ENCODE data around the gene DNAH17. TPM values are rescaled to one million over a fixed set of nuclear protein-coding genes. Genes with fewer than 3 reads are reported as not detected.

DNAH17 gene
- total RNA-seq, 4 donors from 2014 or later: 0.89 to 15.4 (median 3.8) TPM

- no peak for DNase-seq (ENCODE audit: low spot score in 2 of 2)
- H3K4me3 ChIP-seq (ENCODE audit: low read depth, poor library complexity, severe bottlenecking): no peak overlapping the region
- intact Hi-C loops (cut with DNase I; ENCODE audit: low total_unique reads): no loop called here
- WGBS, 2 donors: 90 to 95% methylated on average over 11 of the region's 11 CpGs
- no peak for TF ChIP-seq POLR2A (IDR thresholded peaks at IDR 0.05)
Measured at GRCh38 chr17:78427140-78427539, 150.1 kb downstream of the DNAH17 start.

GRCh38 chr17:78426293-78426879 is 150.8 kb downstream of the DNAH17 start:
- 85 to 91% methylated on average over 15 to 22 of the region's 22 CpGs for WGBS, 2 donors
- TF ChIP-seq POLR2A (IDR thresholded peaks at IDR 0.05) (no peak), CTCF (IDR thresholded peaks at IDR 0.05) (no peak)
- DNase-seq (ENCODE audit: low spot score in 2 of 2): no peak
- intact Hi-C loops (cut with DNase I; ENCODE audit: low total_unique reads): no loop called here
- H3K4me3 ChIP-seq (ENCODE audit: low read depth, poor library complexity, severe bottlenecking): no peak overlapping the region

GRCh38 chr17:78425429-78425828 is 151.8 kb downstream of the DNAH17 start:
- TF ChIP-seq CTCF (IDR thresholded peaks at IDR 0.05) (no peak), POLR2A (IDR thresholded peaks at IDR 0.05) (no peak)
- DNase-seq (ENCODE audit: low spot score in 2 of 2): no peak
- intact Hi-C loops (cut with DNase I; ENCODE audit: low total_unique reads): no loop called here
- no peak overlapping the region for H3K4me3 ChIP-seq (ENCODE audit: low read depth, poor library complexity, severe bottlenecking)
- 88 to 91% methylated on average over 17 of the region's 17 CpGs for WGBS, 2 donors

- TF ChIP-seq POLR2A (IDR thresholded peaks at IDR 0.05) (no peak), CTCF (IDR thresholded peaks at IDR 0.05) (no peak)
- H3K4me3 ChIP-seq (ENCODE audit: low read depth, poor library complexity, severe bottlenecking): no peak overlapping the region
- DNase-seq (ENCODE audit: low spot score in 2 of 2): no peak
- WGBS, 2 donors: 64 to 79% methylated on average over 18 of the region's 18 CpGs
- intact Hi-C loops (cut with DNase I; ENCODE audit: low total_unique reads): loop anchor here (5.0 kb wide), 1 partner anchor 132 kb away; no protein-coding TSS in a partner anchor
Measured at GRCh38 chr17:78423961-78424675, 153.1 kb downstream of the DNAH17 start.

- no peak overlapping the region for H3K4me3 ChIP-seq (ENCODE audit: low read depth, poor library complexity, severe bottlenecking)
- TF ChIP-seq POLR2A (IDR thresholded peaks at IDR 0.05): no peak
- no peak for TF ChIP-seq CTCF (IDR thresholded peaks at IDR 0.05)
- no peak for DNase-seq (ENCODE audit: low spot score in 2 of 2)
- intact Hi-C loops (cut with DNase I; ENCODE audit: low total_unique reads): loop anchor here (5.0 kb wide), 1 partner anchor 131 kb away; no protein-coding TSS in a partner anchor
- WGBS, 2 donors: 81 to 85% methylated on average over 20 of the region's 20 CpGs
Measured at GRCh38 chr17:78422872-78423588, 154.2 kb downstream of the DNAH17 start.

- TF ChIP-seq POLR2A (IDR thresholded peaks at IDR 0.05) (no peak), CTCF (IDR thresholded peaks at IDR 0.05) (no peak)
- DNase-seq (ENCODE audit: low spot score in 2 of 2): no peak
- H3K4me3 ChIP-seq (ENCODE audit: low read depth, poor library complexity, severe bottlenecking): no peak overlapping the region
- intact Hi-C loops (cut with DNase I; ENCODE audit: low total_unique reads): loop anchor here (5.0 kb wide), 1 partner anchor 130 kb away; no protein-coding TSS in a partner anchor
- WGBS, 2 donors: 80 to 84% methylated on average over 8 of the region's 8 CpGs
Measured at GRCh38 chr17:78422267-78422605, 155.0 kb downstream of the DNAH17 start.

All from lower leg skin (tissue), 4 donors.